IPS-NIHi11 (cell line): ENCODE measurements around the gene PEAK1.

Experiments used
- DNase-seq: peaks from one replicate; pipeline ENCODE4 v3.0.0; 2012; ENCODE audit warnings: mixed read lengths, low spot score

PEAK1 gene

GRCh38 chr15:77063249-77063648 is 356.7 kb downstream of the PEAK1 start:
- no peak for DNase-seq

- no peak for DNase-seq
Measured at GRCh38 chr15:77060546-77060945, 359.4 kb downstream of the PEAK1 start.

GRCh38 chr15:77059786-77060361 is 360.0 kb downstream of the PEAK1 start:
- no peak for DNase-seq

- no peak for DNase-seq
Measured at GRCh38 chr15:77058468-77058867, 361.4 kb downstream of the PEAK1 start.

GRCh38 chr15:77057685-77058084 is 362.2 kb downstream of the PEAK1 start:
- no peak for DNase-seq

GRCh38 chr15:77057072-77057471 is 362.8 kb downstream of the PEAK1 start:
- DNase-seq = no peak

- no peak for DNase-seq
Measured at GRCh38 chr15:77053709-77054108, 366.2 kb downstream of the PEAK1 start.

GRCh38 chr15:77052556-77052955 is 367.3 kb downstream of the PEAK1 start:
- no peak for DNase-seq
